Sigmoid colon (tissue), 7 donors: ENCODE measurements around the gene CEP164. TPM values are rescaled to one million over a fixed set of nuclear protein-coding genes. Genes with fewer than 3 reads are reported as not detected.

Experiments used
- DNase-seq: peaks from one replicate; pipeline ENCODE4 v3.0.0-alpha.2; 2019
- H3K27ac ChIP-seq, 4 donors: fragments of 200-600 bp; sonication (generic); one replicate each; pipeline ENCODE4 v1.5.1; 2016 to 2019; ENCODE audit warnings: mild to moderate bottlenecking in 1 of 4
- H3K27me3 ChIP-seq, 3 donors: fragments of 200-600 bp; sonication (generic); one replicate each; pipeline ENCODE4 v1.5.1; 2019; ENCODE audit warnings: mild to moderate bottlenecking in 1 of 3
- H3K36me3 ChIP-seq, 4 donors: fragments of 200-600 bp; sonication (generic); one replicate each; pipeline ENCODE4 v1.5.1; 2016 to 2019
- H3K4me1 ChIP-seq, 4 donors: fragments of 200-600 bp; sonication (generic); one replicate each; pipeline ENCODE4 v1.5.1; 2017 to 2019
- H3K4me3 ChIP-seq, 4 donors: fragments of 200-600 bp; sonication (generic); one replicate each; pipeline ENCODE4 v1.5.1; 2017 to 2019; ENCODE audit warnings: mild to moderate bottlenecking in 2 of 4, moderate library complexity in 1 of 4
- H3K9me3 ChIP-seq, 4 donors: fragments of 200-600 bp in 3 of 4; sonication (generic) in 3 of 4; one replicate each; pipeline versions ENCODE4 v1.5.1 to v1.6.1; 2013 to 2019
- EP300 ChIP-seq, 4 donors: sonication (generic); formaldehyde crosslinking; IDR thresholded peaks; one replicate each; pipeline ENCODE4 v1.6.1; 2017; ENCODE audit warnings: antibody characterized with exemption in 4 of 4
- POLR2A ChIP-seq, 2 donors: fragments of 450-650 bp; IDR thresholded peaks; one replicate each; pipeline ENCODE4 v1.6.1; 2016; ENCODE audit warnings: antibody characterized with exemption in 2 of 2, mild to moderate bottlenecking in 2 of 2, moderate library complexity in 2 of 2
- POLR2AphosphoS5 ChIP-seq, 4 donors: sonication (generic); formaldehyde crosslinking; IDR thresholded peaks; one replicate each; pipeline ENCODE4 v1.6.1; 2017; ENCODE audit warnings: antibody characterized with exemption in 4 of 4
- WGBS, 2 donors: extraction: QIAGEN DNeasy Blood & Tissue Kit; methylation state at CpG; one replicate each; pipeline ENCODE4 v1.1.7; 2013; 5-methylcytosine and 5-hydroxymethylcytosine counted together
- intact Hi-C: fragments of 100-400 bp; cut with DNase I; formaldehyde crosslinking; loops from one replicate; pipeline ENCODE4 v1.15.1; 2023
- polyA plus RNA-seq, 3 donors: library from polyadenylated mRNA; stranded (reverse); fragments of 200-250 nt; gene quantifications; one replicate each; pipeline ENCODE4 v1.2.3, GENCODE V29; 2013
- total RNA-seq, 4 donors: library from RNA; depleted of rRNA; stranded (reverse); fragments of >200 nt; gene quantifications; one replicate each; pipeline ENCODE4 v1.1.0, GENCODE V29; 2016
- TF ChIP-seq, protein P1 (sequence below), 4 experiments: fragments of 450-650 bp in 3 of 4; fragments of 200-600 bp in 1 of 4; IDR thresholded peaks; one replicate each; pipeline ENCODE4 v1.5.1; 2016 to 2019; ENCODE audit warnings: antibody characterized with exemption in 4 of 4, mild to moderate bottlenecking in 3 of 4, moderate library complexity in 2 of 4
- donor health status: healthy with polysubstance abuse.
- donor health status: Bipolar disorder and iron deficiency.
- donor health status: healthy.

The CEP164 gene
- total and polyA plus RNA-seq, 7 donors: 1.8 to 40.4 (median 16.3) TPM

DNA sequence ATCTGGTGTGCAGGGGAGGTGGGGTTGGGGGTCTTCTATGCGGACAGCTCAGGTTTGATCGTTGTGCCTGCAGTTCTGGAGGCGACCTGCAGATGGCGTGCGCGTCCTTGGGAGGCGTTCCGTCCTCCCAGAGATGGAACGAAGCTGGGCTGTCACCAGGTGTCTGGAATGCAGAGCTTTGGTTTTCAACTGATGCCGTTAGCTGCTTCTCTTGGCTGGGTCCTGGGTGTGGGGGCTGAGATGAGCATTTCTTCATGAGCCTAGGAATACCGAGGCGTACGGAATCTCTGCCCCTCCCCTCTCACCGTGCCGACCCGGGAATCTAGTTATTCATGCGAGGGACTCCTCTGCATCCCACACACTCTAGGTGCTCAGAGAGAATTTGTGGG lies 98.6 kb downstream of the CEP164 start:
- peaks cover 0 to 13% (median 0%) of the 10 kb centered on the region in 4 donors for H3K36me3 ChIP-seq
- 5 to 10% methylated on average over 17 of the region's 17 CpGs for WGBS, 2 donors
- TF ChIP-seq POLR2AphosphoS5 (IDR thresholded peaks at IDR 0.05) (peak in 1 of 4 donors; percentile 14), POLR2A (IDR thresholded peaks at IDR 0.05) (no peak)
- TF ChIP-seq, protein P1, sequence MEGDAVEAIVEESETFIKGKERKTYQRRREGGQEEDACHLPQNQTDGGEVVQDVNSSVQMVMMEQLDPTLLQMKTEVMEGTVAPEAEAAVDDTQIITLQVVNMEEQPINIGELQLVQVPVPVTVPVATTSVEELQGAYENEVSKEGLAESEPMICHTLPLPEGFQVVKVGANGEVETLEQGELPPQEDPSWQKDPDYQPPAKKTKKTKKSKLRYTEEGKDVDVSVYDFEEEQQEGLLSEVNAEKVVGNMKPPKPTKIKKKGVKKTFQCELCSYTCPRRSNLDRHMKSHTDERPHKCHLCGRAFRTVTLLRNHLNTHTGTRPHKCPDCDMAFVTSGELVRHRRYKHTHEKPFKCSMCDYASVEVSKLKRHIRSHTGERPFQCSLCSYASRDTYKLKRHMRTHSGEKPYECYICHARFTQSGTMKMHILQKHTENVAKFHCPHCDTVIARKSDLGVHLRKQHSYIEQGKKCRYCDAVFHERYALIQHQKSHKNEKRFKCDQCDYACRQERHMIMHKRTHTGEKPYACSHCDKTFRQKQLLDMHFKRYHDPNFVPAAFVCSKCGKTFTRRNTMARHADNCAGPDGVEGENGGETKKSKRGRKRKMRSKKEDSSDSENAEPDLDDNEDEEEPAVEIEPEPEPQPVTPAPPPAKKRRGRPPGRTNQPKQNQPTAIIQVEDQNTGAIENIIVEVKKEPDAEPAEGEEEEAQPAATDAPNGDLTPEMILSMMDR (IDR thresholded peaks at IDR 0.05): peak; percentile 84 to 98 (median 94)
- no peaks in the 10 kb centered on the region for H3K9me3 ChIP-seq
- H3K4me1 ChIP-seq: peaks cover 0 to 7% (median 5%) of the 10 kb centered on the region in 4 donors
- no peaks in the 10 kb centered on the region for H3K27me3 ChIP-seq
- H3K27ac ChIP-seq: no peak overlapping the region
- intact Hi-C loops: loop anchor here (1.0 to 5.0 kb wide), 3 partner anchors 391 to 626 kb away; no protein-coding TSS in a partner anchor
- no peak overlapping the region for H3K4me3 ChIP-seq
- peak; percentile 82 for DNase-seq

DNA sequence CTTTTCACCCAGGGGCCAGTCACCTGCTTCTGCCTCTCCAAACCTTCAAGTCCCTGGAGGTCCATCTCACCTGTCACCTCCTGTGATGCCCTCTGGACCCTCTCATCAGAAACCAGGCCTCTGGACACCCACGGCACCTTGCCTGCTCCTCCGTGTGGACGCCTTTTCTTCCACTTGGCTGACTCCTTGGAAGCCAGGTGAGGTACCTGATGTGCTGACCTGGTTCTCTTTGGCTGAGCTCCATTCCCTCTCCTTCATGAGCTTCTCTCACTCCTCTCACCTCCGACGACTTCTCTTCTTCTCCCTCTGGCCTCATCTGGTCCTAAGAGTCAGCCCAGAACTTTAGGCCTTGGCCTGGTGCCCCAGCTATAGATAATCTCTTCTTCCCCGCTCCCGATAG lies 99.3 kb downstream of the CEP164 start:
- intact Hi-C loops: loop anchor here (1.0 to 5.0 kb wide), 3 partner anchors 390 to 625 kb away; no protein-coding TSS in a partner anchor
- no peak for TF ChIP-seq POLR2AphosphoS5 (IDR thresholded peaks at IDR 0.05)
- TF ChIP-seq, protein P1 (IDR thresholded peaks at IDR 0.05): no peak
- TF ChIP-seq POLR2A (IDR thresholded peaks at IDR 0.05): no peak
- TF ChIP-seq EP300 (IDR thresholded peaks at IDR 0.05): no peak
- Histone ChIP-seq H3K27ac (no peak overlapping the region), H3K27me3 (no peaks in the 10 kb centered on the region), H3K36me3 (peaks cover 0 to 20% (median 0%) of the 10 kb centered on the region in 4 donors), H3K4me1 (peaks cover 0 to 7% (median 5%) of the 10 kb centered on the region in 4 donors), H3K9me3 (no peaks in the 10 kb centered on the region), H3K4me3 (no peak overlapping the region)
- no peak for DNase-seq
- 86 to 90% methylated on average over 7 of the region's 7 CpGs for WGBS, 2 donors

DNA sequence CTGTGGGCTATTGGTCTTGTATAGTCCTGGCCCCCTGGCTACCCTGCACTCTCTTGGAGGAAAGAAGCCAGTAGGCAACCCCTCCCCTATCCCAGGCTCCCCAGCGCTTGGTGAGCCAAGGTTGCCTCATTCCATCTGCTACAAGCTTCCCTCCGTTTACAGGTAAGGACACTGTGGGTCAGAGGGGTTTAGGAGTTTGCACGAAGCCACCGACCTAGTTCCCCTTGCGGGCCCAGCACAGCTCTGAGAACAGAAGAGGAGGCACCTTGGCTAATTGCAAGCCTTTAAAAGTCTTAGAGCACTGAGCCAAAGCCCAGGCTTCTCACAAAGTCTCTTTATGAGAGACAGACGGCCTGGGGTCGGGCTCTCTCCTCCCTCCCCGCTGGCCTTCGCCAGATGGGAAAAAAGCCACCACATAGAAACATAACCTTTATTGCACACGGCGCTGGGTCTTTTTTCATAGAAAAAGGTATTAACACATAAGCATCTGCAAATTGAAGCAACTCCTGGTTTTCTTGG lies 99.8 kb downstream of the CEP164 start:
- Histone ChIP-seq H3K9me3 (no peaks in the 10 kb centered on the region), H3K27ac (no peak overlapping the region), H3K27me3 (no peaks in the 10 kb centered on the region), H3K4me3 (no peak overlapping the region), H3K4me1 (peaks cover 0 to 7% (median 5%) of the 10 kb centered on the region in 4 donors), H3K36me3 (peaks cover 0 to 21% (median 0%) of the 10 kb centered on the region in 4 donors)
- peak; percentile 56 for DNase-seq
- intact Hi-C loops: loop anchor here (5.0 kb wide), 2 partner anchors 520 to 625 kb away; no protein-coding TSS in a partner anchor
- no peak for TF ChIP-seq POLR2A (IDR thresholded peaks at IDR 0.05)
- 88 to 91% methylated on average over 11 of the region's 11 CpGs for WGBS, 2 donors

DNA sequence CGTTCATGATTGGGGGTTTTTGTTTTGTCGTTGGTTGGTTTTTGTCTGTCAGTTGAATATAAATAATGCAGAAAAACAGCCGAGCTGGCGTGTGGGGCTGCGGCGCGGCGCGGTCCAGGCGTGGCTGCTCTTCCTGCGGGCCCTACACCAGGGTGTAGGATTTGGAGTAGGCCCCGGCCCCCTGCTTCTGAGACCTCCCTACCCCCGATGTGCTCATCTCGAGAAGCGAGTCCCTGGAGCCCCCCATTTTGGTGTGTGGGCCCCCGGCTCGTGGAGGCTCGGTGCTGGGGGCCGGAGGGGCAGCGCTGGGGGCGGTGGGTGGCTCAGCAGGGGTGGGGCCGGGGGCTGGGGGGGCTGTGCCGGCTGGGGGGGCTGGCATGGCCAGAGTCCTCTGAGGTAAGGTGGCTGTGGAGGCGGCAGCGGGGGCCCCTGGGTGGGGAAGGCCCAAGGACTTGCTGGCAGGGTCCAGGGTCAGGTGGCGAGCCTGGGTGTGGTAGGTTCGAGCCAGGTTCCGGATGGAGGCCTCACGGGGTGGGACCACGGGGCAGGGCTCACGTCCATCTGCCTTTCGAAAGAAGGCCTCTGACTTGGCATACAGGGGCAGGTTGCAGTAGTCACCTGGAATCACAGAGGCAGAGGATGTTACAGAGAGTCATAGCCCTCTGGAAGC lies 100.7 kb downstream of the CEP164 start:
- Histone ChIP-seq H3K4me3 (no peak overlapping the region), H3K27me3 (no peaks in the 10 kb centered on the region), H3K27ac (no peak overlapping the region), H3K9me3 (no peaks in the 10 kb centered on the region), H3K4me1 (peaks cover 0 to 7% (median 5%) of the 10 kb centered on the region in 4 donors), H3K36me3 (peaks cover 0 to 21% (median 0%) of the 10 kb centered on the region in 4 donors)
- intact Hi-C loops: loop anchor here (5.0 kb wide), 2 partner anchors 519 to 624 kb away; no protein-coding TSS in a partner anchor
- WGBS, 2 donors: 82 to 85% methylated on average over 32 of the region's 32 CpGs
- TF ChIP-seq, protein P1 (IDR thresholded peaks at IDR 0.05): no peak
- TF ChIP-seq POLR2A (IDR thresholded peaks at IDR 0.05) (no peak), POLR2AphosphoS5 (IDR thresholded peaks at IDR 0.05) (no peak), EP300 (IDR thresholded peaks at IDR 0.05) (no peak)
- no peak for DNase-seq

DNA sequence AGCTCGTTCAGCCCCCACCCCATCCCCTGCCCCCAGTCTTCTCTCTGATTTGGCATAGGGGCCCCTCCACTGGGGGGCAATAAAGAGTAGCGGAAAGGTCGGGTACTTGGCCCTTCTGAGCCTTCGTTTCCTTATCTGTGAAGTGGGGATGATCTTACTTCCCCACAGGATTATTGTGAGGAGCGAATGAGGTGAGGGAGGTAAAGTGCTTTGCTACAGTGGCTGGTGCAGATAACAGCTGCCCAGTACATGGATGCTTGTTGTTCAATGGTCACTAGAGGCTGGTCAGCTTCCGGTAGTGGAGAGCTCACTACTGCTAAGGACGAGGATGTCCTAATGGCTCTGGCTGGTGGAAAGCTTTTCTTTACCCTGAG lies 101.2 kb downstream of the CEP164 start:
- DNase-seq: no peak
- TF ChIP-seq POLR2AphosphoS5 (IDR thresholded peaks at IDR 0.05): no peak
- TF ChIP-seq, protein P1 (IDR thresholded peaks at IDR 0.05): no peak
- no peak for TF ChIP-seq POLR2A (IDR thresholded peaks at IDR 0.05)
- no peak for TF ChIP-seq EP300 (IDR thresholded peaks at IDR 0.05)
- 78 to 88% methylated on average over 7 of the region's 7 CpGs for WGBS, 2 donors
- H3K36me3 ChIP-seq: peaks cover 0 to 21% (median 0%) of the 10 kb centered on the region in 4 donors
- intact Hi-C loops: loop anchor here (5.0 kb wide), 2 partner anchors 518 to 623 kb away; no protein-coding TSS in a partner anchor
- H3K9me3 ChIP-seq: no peaks in the 10 kb centered on the region
- H3K4me3 ChIP-seq: no peak overlapping the region
- H3K4me1 ChIP-seq: peaks cover 0 to 7% (median 5%) of the 10 kb centered on the region in 4 donors
- no peak overlapping the region for H3K27ac ChIP-seq
- no peaks in the 10 kb centered on the region for H3K27me3 ChIP-seq
